Pancreas (tissue), 10 donors: ENCODE measurements around the gene PIK3C2B. TPM values are rescaled to one million over a fixed set of nuclear protein-coding genes. Genes with fewer than 3 reads are reported as not detected.

Experiments
- ATAC-seq, 4 donors: fragments of 200-7000 bp; cut with Tn5 transposase; one replicate each; pipeline versions ENCODE4 v1.8.0 to v1.9.1; 2020; ENCODE audit warnings: mild to moderate bottlenecking in 4 of 4, moderate library complexity in 4 of 4
- DNase-seq, 6 donors: peaks; one replicate each; pipeline ENCODE4 v3.0.0-alpha.2; 2020
- FAIRE-seq: peaks from 2 replicates; lab custom pipeline; 2012; peaks lifted over from hg19 to GRCh38; lab: Jason Lieb, UNC
- H3K27ac ChIP-seq, 4 donors: fragments of 200-600 bp; sonication (generic); 1 replicate in 3 of 4; 2 replicates in 1 of 4; pipeline versions ENCODE4 v1.5.0 to v1.8.0; 2020
- H3K27me3 ChIP-seq, 4 donors: fragments of 200-600 bp; one replicate each; pipeline ENCODE4 v1.8.0; 2021
- H3K36me3 ChIP-seq, 3 donors: fragments of 200-600 bp; sonication (generic) in 1 of 3; one replicate each; pipeline versions ENCODE4 v1.5.0 to v1.8.0; 2020 to 2021
- H3K4me1 ChIP-seq, 3 donors: fragments of 200-600 bp; one replicate each; pipeline ENCODE4 v1.8.0; 2021
- H3K4me3 ChIP-seq, 4 donors: fragments of 200-600 bp; sonication (generic) in 2 of 4; one replicate each; pipeline versions ENCODE4 v1.5.0 to v1.8.0; 2020 to 2021
- H3K9me3 ChIP-seq, 4 donors: fragments of 200-600 bp; one replicate each; pipeline ENCODE4 v1.8.0; 2021
- CTCF ChIP-seq, 4 donors: fragments of 200-600 bp; sonication (generic) in 3 of 4; IDR thresholded peaks; one replicate each; pipeline versions ENCODE4 v1.5.0 to v1.8.0; 2021; ENCODE audit warnings: antibody characterized with exemption in 4 of 4
- WGBS, 2 donors: extraction: QIAGEN DNeasy Blood & Tissue Kit; methylation state at CpG; one replicate each; pipeline ENCODE4 v1.1.7; 2013; 5-methylcytosine and 5-hydroxymethylcytosine counted together
- intact Hi-C, 3 donors: fragments of 100-400 bp; cut with DNase I; formaldehyde crosslinking; loops; one replicate each; pipeline versions ENCODE4 v1.11.1 to v1.14.2; 2022
- polyA plus RNA-seq, 2 donors: library from polyadenylated mRNA; stranded (reverse); fragments of 200-250 nt; gene quantifications; one replicate each; pipeline ENCODE4 v1.2.3, GENCODE V29; 2013
- total RNA-seq, 6 donors: library from RNA; stranded (reverse); fragmentation: NEBNext Ultra II Directional in 4 of 6; extraction: Animal tissue kit (Norgen Biotek cat#: 25700) in 4 of 6; gene quantifications; one replicate each; pipeline versions ENCODE4 v1.2.1 to v1.2.4, GENCODE V29; 2021 to 2023
- donor health status: healthy with polysubstance abuse.
- donor health status: DM: no; HTN: no; CAD: no; lungs with moderate emphysema.
- donor health status: DM: no; HTN: no; CAD: no.
- donor health status: control.
- donor health status: control.
- donor health status: Bipolar disorder and iron deficiency.
- donor health status: DM: yes; HTN: yes; CAD: no.
- donor health status: DM: no; HTN: no; CAD: no.
- donor health status: DM: no; HTN: no; CAD: no.
- donor health status: DM: yes; HTN: yes; CAD: no.

Gene PIK3C2B
- total and polyA plus RNA-seq, 8 donors, result 5.4 to 17.5 (median 9.7) TPM

DNA sequence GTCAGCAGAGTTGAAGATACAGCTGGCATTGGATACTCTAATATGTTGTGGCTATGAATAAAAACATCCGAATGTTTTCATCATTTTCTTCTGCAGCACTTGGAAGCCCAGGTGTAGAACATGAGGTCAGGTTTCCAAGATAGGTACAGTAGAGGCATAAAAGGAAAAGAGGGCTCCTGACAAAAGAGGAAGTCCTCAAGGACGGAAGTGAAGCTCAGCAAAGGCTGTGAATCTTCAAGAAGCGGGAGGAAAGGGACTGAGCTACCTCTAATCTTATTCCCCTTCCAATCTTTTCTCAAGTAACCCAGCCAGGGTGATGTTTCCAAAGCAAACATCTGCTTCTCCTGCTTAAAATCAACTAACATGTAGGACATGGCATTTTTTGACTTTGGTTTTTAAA is 4.4 kb upstream of the PIK3C2B start:
- FAIRE-seq (no peak), ATAC-seq (no peak), DNase-seq (no peak)
- H3K36me3 ChIP-seq, result no peaks in the 10 kb centered on the region
- no peak for TF ChIP-seq CTCF (IDR thresholded peaks at IDR 0.05)
- H3K27ac ChIP-seq, result no peak overlapping the region
- no peaks in the 10 kb centered on the region for H3K27me3 ChIP-seq
- H3K4me3 ChIP-seq, result no peak overlapping the region
- intact Hi-C loops, result loop anchor here in 2 of 3 donors (5.0 to 10.0 kb wide), 2 partner anchors 47 to 54 kb away; no protein-coding TSS in a partner anchor
- H3K9me3 ChIP-seq, result no peaks in the 10 kb centered on the region
- peaks cover 0 to 4% (median 0%) of the 10 kb centered on the region in 3 donors for H3K4me1 ChIP-seq
- WGBS, 2 donors, result 83 to 89% methylated on average over 3 of the region's 3 CpGs

- intact Hi-C loops, result loop anchor here (2.0 to 10.0 kb wide), 3 partner anchors 43 to 51 kb away; no protein-coding TSS in a partner anchor
- no peak for FAIRE-seq
- Histone ChIP-seq H3K27ac (no peak overlapping the region), H3K27me3 (no peaks in the 10 kb centered on the region), H3K4me1 (peaks cover 8 to 12% (median 10%) of the 10 kb centered on the region in 3 donors), H3K4me3 (no peak overlapping the region), H3K36me3 (no peaks in the 10 kb centered on the region), H3K9me3 (no peaks in the 10 kb centered on the region)
- no peak for TF ChIP-seq CTCF (IDR thresholded peaks at IDR 0.05)
- ATAC-seq, result no peak
- WGBS, 2 donors, result 52 to 60% methylated on average over 5 to 6 of the region's 6 CpGs
- no peak for DNase-seq
Observed at GRCh38 chr1:204495777-204496176, 1.2 kb upstream of the PIK3C2B start.

DNA sequence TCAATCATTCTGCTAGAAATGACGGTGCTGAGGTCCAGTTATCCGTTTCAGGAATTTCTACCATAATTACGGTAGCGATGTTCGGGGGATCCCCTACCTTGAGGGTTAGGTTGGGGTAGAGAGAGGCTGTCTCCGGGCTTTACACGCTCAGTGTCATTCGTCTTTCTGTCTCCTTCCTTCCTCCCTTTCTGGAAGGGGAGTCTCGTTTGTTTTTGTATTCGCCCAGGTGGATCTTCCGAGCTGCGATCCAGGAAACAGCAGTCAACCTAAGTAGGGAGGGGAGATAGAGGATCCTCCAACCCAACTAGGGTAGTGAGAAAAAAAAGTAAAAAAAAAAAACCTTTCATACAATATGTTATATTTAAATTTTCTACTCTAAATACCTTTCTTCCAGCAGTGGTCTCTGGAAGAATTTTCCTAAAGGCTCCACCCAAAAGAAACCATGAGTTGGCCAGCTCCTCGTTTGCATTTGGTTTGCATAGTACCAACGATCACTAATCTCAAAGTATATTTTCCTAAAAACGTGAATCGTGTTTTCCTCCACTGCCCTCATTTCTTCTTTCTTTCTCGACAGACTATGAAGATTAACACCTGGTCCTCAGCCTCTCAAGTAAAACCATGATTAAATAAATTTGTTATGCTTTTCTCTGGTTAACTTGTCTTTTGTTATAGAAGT is 611 bp upstream of the PIK3C2B start:
- 3 to 5% methylated on average over 17 of the region's 17 CpGs for WGBS, 2 donors
- no peak for FAIRE-seq
- no peak for DNase-seq
- peaks cover 8 to 12% (median 10%) of the 10 kb centered on the region in 3 donors for H3K4me1 ChIP-seq
- no peak for ATAC-seq
- intact Hi-C loops, result loop anchor here (2.0 to 10.0 kb wide), 3 partner anchors 43 to 50 kb away; no protein-coding TSS in a partner anchor
- peak overlapping the region; percentile 85 to 91 (median 88) for H3K27ac ChIP-seq
- no peak for TF ChIP-seq CTCF (IDR thresholded peaks at IDR 0.05)
- H3K36me3 ChIP-seq, result no peaks in the 10 kb centered on the region
- H3K27me3 ChIP-seq, result no peaks in the 10 kb centered on the region
- H3K4me3 ChIP-seq, result peak overlapping the region; percentile 62 to 72 (median 64)
- no peaks in the 10 kb centered on the region for H3K9me3 ChIP-seq

DNA sequence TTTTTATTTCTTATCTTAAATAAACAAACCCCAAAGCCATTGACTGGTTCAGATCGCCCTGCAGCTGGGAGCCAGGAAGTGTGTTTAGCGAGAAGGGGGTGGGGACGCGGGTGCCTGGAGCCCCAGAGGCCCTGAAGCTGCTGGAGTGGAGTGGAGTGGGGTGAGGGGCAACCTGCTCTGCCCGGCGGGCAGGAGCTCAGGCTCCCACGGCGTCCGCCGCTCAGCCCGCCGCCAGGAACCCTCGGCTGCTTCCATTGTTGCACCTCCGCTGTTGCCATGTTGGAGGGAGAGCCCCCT is 673 bp downstream of the PIK3C2B start:
- FAIRE-seq, result no peak
- Histone ChIP-seq H3K9me3 (no peaks in the 10 kb centered on the region), H3K4me3 (peak overlapping the region; percentile 62 to 72 (median 64)), H3K27ac (peak overlapping the region; percentile 85 to 91 (median 88)), H3K4me1 (peaks cover 8 to 12% (median 10%) of the 10 kb centered on the region in 3 donors), H3K27me3 (no peaks in the 10 kb centered on the region), H3K36me3 (no peaks in the 10 kb centered on the region)
- ATAC-seq, result peak; percentile 85 to 89 (median 88)
- intact Hi-C loops, result loop anchor here in 2 of 3 donors (2.0 to 10.0 kb wide), 2 partner anchors 47 to 49 kb away; no protein-coding TSS in a partner anchor
- DNase-seq, result peak; percentile 81 to 91 (median 88)
- 0 to 1% methylated on average over 13 to 14 of the region's 14 CpGs for WGBS, 2 donors
- TF ChIP-seq CTCF (IDR thresholded peaks at IDR 0.05), result no peak
